Measurements from ENCODE around the gene CLMN. TPM values are rescaled to one million over a fixed set of nuclear protein-coding genes. Genes with fewer than 3 reads are reported as not detected.

CLMN gene
- total and polyA plus RNA-seq, 9 of the 15 experiments (the other 6 are each of a cell fraction or from before 2014, with no cell fraction given): 0.01 to 0.18 (median 0.07) TPM; not detected in 4

DNA sequence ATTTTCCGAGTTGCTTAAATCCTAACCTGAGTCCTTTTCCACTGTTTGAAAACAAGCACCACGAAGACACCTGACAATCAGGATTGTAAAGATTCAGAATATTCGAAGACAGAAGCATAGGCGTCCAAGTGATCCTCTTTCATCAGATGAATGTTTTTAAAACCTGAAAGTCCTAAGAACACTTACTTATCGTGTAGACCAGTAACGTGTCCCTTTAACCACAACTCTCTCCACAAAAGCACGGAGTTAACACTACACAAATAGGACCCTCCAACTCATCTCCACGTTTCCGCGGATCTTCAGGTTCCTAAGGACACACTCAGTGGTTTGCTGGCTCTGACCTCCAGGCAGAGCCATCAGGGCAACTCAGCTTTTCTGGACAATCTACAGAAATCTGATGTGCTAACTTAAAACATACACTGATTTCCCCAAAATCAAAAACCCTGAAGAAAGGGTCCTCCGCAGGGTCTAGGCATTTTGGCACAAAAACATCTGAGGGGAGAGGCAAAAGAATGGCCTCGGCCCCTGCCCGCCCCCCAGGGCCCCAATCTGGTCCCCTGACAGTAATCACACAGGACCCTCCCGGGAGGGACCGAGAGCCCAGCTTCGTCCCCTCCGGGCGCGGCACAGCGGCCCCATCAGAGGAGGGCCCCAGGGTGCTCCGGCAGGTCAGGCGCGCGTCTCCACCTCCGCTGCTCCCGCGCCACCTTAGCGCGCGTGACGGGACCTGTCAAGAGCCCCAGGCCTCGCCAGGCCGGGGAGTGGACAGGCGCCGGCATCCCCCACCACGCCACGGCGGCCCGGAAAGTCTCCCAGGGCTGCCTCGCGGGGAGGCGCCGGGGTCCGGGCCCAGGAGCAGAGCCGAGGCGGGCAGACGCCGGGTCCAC lies 163.3 kb downstream of the CLMN start (continued):
- TF ChIP-seq, protein P1, sequence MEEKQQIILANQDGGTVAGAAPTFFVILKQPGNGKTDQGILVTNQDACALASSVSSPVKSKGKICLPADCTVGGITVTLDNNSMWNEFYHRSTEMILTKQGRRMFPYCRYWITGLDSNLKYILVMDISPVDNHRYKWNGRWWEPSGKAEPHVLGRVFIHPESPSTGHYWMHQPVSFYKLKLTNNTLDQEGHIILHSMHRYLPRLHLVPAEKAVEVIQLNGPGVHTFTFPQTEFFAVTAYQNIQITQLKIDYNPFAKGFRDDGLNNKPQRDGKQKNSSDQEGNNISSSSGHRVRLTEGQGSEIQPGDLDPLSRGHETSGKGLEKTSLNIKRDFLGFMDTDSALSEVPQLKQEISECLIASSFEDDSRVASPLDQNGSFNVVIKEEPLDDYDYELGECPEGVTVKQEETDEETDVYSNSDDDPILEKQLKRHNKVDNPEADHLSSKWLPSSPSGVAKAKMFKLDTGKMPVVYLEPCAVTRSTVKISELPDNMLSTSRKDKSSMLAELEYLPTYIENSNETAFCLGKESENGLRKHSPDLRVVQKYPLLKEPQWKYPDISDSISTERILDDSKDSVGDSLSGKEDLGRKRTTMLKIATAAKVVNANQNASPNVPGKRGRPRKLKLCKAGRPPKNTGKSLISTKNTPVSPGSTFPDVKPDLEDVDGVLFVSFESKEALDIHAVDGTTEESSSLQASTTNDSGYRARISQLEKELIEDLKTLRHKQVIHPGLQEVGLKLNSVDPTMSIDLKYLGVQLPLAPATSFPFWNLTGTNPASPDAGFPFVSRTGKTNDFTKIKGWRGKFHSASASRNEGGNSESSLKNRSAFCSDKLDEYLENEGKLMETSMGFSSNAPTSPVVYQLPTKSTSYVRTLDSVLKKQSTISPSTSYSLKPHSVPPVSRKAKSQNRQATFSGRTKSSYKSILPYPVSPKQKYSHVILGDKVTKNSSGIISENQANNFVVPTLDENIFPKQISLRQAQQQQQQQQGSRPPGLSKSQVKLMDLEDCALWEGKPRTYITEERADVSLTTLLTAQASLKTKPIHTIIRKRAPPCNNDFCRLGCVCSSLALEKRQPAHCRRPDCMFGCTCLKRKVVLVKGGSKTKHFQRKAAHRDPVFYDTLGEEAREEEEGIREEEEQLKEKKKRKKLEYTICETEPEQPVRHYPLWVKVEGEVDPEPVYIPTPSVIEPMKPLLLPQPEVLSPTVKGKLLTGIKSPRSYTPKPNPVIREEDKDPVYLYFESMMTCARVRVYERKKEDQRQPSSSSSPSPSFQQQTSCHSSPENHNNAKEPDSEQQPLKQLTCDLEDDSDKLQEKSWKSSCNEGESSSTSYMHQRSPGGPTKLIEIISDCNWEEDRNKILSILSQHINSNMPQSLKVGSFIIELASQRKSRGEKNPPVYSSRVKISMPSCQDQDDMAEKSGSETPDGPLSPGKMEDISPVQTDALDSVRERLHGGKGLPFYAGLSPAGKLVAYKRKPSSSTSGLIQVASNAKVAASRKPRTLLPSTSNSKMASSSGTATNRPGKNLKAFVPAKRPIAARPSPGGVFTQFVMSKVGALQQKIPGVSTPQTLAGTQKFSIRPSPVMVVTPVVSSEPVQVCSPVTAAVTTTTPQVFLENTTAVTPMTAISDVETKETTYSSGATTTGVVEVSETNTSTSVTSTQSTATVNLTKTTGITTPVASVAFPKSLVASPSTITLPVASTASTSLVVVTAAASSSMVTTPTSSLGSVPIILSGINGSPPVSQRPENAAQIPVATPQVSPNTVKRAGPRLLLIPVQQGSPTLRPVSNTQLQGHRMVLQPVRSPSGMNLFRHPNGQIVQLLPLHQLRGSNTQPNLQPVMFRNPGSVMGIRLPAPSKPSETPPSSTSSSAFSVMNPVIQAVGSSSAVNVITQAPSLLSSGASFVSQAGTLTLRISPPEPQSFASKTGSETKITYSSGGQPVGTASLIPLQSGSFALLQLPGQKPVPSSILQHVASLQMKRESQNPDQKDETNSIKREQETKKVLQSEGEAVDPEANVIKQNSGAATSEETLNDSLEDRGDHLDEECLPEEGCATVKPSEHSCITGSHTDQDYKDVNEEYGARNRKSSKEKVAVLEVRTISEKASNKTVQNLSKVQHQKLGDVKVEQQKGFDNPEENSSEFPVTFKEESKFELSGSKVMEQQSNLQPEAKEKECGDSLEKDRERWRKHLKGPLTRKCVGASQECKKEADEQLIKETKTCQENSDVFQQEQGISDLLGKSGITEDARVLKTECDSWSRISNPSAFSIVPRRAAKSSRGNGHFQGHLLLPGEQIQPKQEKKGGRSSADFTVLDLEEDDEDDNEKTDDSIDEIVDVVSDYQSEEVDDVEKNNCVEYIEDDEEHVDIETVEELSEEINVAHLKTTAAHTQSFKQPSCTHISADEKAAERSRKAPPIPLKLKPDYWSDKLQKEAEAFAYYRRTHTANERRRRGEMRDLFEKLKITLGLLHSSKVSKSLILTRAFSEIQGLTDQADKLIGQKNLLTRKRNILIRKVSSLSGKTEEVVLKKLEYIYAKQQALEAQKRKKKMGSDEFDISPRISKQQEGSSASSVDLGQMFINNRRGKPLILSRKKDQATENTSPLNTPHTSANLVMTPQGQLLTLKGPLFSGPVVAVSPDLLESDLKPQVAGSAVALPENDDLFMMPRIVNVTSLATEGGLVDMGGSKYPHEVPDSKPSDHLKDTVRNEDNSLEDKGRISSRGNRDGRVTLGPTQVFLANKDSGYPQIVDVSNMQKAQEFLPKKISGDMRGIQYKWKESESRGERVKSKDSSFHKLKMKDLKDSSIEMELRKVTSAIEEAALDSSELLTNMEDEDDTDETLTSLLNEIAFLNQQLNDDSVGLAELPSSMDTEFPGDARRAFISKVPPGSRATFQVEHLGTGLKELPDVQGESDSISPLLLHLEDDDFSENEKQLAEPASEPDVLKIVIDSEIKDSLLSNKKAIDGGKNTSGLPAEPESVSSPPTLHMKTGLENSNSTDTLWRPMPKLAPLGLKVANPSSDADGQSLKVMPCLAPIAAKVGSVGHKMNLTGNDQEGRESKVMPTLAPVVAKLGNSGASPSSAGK (IDR thresholded peaks at IDR 0.05): peak; percentile 14; the same call in 1 of the 2 replicates
- TF ChIP-seq ZNF589 (CRISPR knock-in tag; IDR thresholded peaks at IDR 0.05; ENCODE audit: low read depth) (0 out of 2 replicates have a peak, but pooled peaks have one; percentile 9), ZNF134 (CRISPR knock-in tag; conservative IDR thresholded peaks at IDR 0.05) (no peak), RBFOX2 (IDR thresholded peaks at IDR 0.05; ENCODE audit: low read depth, low read length) (no peak), ZNF644 (tag; IDR thresholded peaks at IDR 0.05; ENCODE audit: low read depth) (no peak), TEAD2 (tag; IDR thresholded peaks at IDR 0.05) (no peak), HNRNPH1 (optimal IDR thresholded peaks at IDR 0.05; ENCODE audit: low read depth, low read length) (no peak)

Measured in K562 (cell line).